Measurements from ENCODE around the gene SULF2.

SULF2 gene

DNA sequence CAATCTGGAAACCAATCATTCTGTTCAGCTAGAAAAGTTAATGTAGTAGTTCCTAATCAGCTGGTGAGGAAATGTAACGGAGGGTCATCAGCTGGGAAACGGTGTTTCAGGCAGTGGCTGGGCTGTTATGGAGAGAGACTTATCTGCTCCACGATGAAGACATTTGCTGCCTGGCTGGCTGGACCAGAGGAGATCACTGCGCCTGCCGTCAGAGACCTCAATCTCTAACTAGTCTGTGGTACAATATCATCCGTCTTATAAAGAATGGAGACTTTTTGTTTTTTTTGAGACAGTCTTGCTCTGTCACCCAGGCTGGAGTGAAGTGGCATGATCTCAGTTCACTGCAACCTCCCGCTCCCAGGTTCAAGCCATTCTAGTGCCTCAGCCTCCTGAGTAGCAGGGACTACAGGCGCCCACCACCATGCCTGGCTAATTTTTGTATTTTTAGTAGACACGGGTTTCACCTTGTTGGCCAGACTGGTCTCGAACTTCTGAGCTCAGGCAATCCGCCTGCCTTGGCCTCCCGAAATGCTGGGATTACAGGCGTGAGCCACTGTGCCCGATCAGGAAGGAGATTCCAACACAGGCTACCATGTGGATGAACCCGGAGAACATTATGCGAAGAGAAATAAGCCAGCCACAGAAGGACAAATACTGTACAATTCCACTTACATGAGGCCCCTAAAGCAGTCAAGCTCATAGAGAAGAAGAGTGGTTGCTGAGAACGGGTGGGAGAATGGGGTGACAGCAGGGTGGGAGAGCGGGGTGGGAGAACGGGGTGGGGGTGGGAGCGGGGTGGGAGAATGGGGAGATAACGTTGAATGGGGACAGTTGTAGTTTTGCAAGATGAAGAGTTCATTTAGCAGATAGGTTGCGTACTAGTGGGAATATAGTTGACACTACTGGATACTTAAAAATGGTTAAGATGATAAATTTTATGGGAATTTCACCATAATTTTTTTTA lies 115.1 kb downstream of the SULF2 start:
- no peak overlapping the region for H3K9ac ChIP-seq (ENCODE audit: low read depth in 1 of 2, low read length in 2 of 2)
- H3K4me3 ChIP-seq (ENCODE audit: low read depth in 1 of 2, low read length in 2 of 2) = no peak overlapping the region
- H3K4me1 ChIP-seq (ENCODE audit: control insufficient read depth in 1 of 2, insufficient read depth in 2 of 2, low read length in 2 of 2) = no peaks in the 10 kb centered on the region
- no peaks in the 10 kb centered on the region for H3K9me3 ChIP-seq (ENCODE audit: control insufficient read depth in 1 of 2, low read length in 2 of 2)
- H3K36me3 ChIP-seq (ENCODE audit: control insufficient read depth in 1 of 2, insufficient read depth in 2 of 2, low read length in 2 of 2) = peaks cover 5 to 14% of the 10 kb centered on the region in 2 donors
- no peak overlapping the region for H3K27ac ChIP-seq (ENCODE audit: low read depth, low read length)
- no peaks in the 10 kb centered on the region for H3K27me3 ChIP-seq (ENCODE audit: control insufficient read depth in 1 of 2, insufficient read depth in 2 of 2, low read length in 2 of 2)

DNA sequence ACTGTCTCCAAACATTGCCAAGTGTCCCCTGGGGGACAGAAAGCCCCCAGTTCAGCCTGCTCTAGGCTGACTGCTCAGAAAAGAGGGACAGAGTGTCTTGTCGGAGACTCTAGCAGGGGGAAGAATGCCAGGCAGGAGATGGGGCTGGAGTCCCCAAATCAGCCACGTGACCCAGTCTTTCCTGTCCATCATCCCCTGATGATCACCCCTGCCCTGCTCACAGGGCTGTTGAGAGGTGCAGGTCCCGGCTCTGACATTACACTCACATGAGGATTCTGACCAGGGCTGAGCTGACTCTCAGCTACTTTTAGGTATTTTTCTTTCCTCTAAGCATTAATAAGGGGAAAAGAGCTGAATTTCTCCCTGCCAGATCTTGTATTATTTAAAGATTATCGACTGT lies 115.8 kb downstream of the SULF2 start:
- no peak overlapping the region for H3K4me3 ChIP-seq (ENCODE audit: low read depth in 1 of 2, low read length in 2 of 2)
- H3K9me3 ChIP-seq (ENCODE audit: control insufficient read depth in 1 of 2, low read length in 2 of 2) = no peaks in the 10 kb centered on the region

DNA sequence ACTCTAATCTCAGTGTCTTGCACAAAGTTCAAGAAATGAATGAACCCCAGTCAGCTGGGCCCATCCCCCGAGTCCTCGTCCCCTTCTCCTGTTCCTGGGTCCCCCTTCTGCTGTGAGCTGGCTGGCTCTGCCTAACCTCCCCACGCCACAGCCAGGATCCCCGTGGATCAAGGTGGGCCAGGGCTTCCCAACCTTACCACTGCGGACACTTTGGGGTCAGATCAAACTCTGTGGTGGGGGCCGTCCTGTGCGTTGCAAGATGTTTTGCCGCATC lies 116.2 kb downstream of the SULF2 start:
- H3K4me1 ChIP-seq (ENCODE audit: control insufficient read depth in 1 of 2, insufficient read depth in 2 of 2, low read length in 2 of 2) = peaks cover 5% of the 10 kb centered on the region in 2 donors
- H3K36me3 ChIP-seq (ENCODE audit: control insufficient read depth in 1 of 2, insufficient read depth in 2 of 2, low read length in 2 of 2) = peaks cover 5 to 14% of the 10 kb centered on the region in 2 donors
- no peak overlapping the region for H3K9ac ChIP-seq (ENCODE audit: low read depth in 1 of 2, low read length in 2 of 2)
- no peak overlapping the region for H3K4me3 ChIP-seq (ENCODE audit: low read depth in 1 of 2, low read length in 2 of 2)
- no peaks in the 10 kb centered on the region for H3K27me3 ChIP-seq (ENCODE audit: control insufficient read depth in 1 of 2, insufficient read depth in 2 of 2, low read length in 2 of 2)
- H3K27ac ChIP-seq (ENCODE audit: low read depth, low read length) = no peak overlapping the region
- H3K9me3 ChIP-seq (ENCODE audit: control insufficient read depth in 1 of 2, low read length in 2 of 2) = no peaks in the 10 kb centered on the region

More for the DNA sequence above, 115.8 kb downstream of the SULF2 start:
- Histone ChIP-seq H3K9ac (ENCODE audit: low read depth in 1 of 2, low read length in 2 of 2) (no peak overlapping the region), H3K36me3 (ENCODE audit: control insufficient read depth in 1 of 2, insufficient read depth in 2 of 2, low read length in 2 of 2) (peaks cover 5 to 14% of the 10 kb centered on the region in 2 donors), H3K27me3 (ENCODE audit: control insufficient read depth in 1 of 2, insufficient read depth in 2 of 2, low read length in 2 of 2) (no peaks in the 10 kb centered on the region), H3K4me1 (ENCODE audit: control insufficient read depth in 1 of 2, insufficient read depth in 2 of 2, low read length in 2 of 2) (peaks cover under 1% of the 10 kb centered on the region in 2 donors), H3K27ac (ENCODE audit: low read depth, low read length) (no peak overlapping the region)

DNA sequence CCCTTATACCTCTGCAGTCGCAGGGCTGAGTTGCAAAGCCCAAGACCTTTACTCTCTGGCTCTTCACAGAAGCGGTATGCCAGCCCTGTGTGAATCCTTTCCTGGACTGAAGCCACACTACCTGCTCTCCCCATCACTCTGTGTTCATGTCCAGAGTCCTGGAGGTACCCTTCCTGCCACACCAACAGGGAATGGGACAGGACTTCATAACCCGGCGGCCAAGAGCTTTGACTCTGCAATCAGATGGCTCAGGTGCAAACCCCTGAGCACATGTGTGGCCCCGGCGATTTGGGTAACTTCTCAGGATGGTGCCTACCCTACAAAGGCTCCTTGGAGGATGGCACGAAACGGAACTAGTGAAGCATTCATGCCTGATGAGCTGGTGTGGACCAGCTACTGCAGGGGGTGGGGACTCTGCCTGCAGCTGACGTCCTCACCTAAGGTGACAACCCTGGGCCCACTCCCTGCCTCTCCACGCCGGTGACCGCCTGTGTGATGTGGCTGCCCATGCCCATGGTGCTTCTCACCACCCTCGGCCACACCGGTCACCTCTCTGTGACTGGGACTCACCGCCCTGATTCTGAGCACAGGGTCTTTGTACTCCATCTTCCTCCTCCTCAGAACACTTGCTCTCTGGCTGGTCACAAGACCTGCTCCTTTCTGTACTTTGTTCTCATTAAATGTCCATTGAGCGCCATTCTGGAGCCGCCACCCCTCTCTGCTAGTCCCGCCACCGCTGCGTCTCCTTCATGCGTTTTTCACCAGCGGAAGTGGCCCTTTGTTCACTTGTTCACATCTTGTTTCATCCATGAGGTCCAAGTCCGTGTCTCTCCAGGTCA lies 116.7 kb downstream of the SULF2 start:
- peaks cover 5 to 14% of the 10 kb centered on the region in 2 donors for H3K36me3 ChIP-seq (ENCODE audit: control insufficient read depth in 1 of 2, insufficient read depth in 2 of 2, low read length in 2 of 2)
- no peak overlapping the region for H3K27ac ChIP-seq (ENCODE audit: low read depth, low read length)

DNA sequence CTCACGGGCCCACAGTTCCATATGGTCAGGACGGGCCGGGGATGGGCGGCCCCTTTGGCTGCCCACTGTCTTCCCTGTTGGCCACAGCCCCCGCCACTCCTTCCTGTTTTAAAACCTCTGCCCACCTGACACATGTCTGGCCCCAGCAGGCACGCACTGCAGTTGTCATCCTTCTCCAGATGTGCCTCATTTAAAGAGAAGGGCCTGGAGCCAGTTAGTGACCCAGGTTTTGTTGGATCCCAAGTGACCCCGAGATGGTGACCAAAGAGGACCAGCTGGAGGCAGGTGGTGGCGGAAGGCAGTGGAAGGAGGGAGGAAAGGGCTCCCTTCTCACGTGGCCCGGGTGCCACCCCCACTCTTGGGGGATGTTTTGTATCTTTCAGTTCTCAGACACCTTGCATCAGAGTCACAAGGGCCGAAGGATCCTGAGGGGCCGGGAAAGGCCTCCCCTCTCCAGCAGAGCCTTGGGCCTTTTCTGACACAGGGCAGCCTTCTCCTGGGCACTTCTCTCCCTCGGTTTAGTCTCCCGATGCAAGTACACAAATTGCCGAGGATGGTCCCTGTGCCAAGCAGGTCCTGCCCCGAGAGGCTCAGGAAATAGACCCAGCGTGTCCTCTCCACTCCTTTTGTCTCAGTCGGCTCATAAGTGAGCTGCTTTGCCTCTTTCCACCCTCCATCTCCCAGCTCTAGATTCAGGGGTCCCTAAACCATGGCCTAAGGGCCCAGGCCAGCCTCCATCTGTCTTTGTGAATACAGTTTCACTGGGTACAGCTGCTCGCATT lies 117.6 kb downstream of the SULF2 start:
- H3K27ac ChIP-seq (ENCODE audit: low read depth, low read length) = no peak overlapping the region
- no peaks in the 10 kb centered on the region for H3K9me3 ChIP-seq (ENCODE audit: control insufficient read depth in 1 of 2, low read length in 2 of 2)
- peaks cover 1 to 19% of the 10 kb centered on the region in 2 donors for H3K36me3 ChIP-seq (ENCODE audit: control insufficient read depth in 1 of 2, insufficient read depth in 2 of 2, low read length in 2 of 2)
- H3K4me1 ChIP-seq (ENCODE audit: control insufficient read depth in 1 of 2, insufficient read depth in 2 of 2, low read length in 2 of 2) = peaks cover 7 to 8% of the 10 kb centered on the region in 2 donors
- no peaks in the 10 kb centered on the region for H3K27me3 ChIP-seq (ENCODE audit: control insufficient read depth in 1 of 2, insufficient read depth in 2 of 2, low read length in 2 of 2)
- no peak overlapping the region for H3K4me3 ChIP-seq (ENCODE audit: low read depth in 1 of 2, low read length in 2 of 2)
- no peak overlapping the region for H3K9ac ChIP-seq (ENCODE audit: low read depth in 1 of 2, low read length in 2 of 2)

More for the DNA sequence above, 116.7 kb downstream of the SULF2 start:
- Histone ChIP-seq H3K4me3 (ENCODE audit: low read depth in 1 of 2, low read length in 2 of 2) (no peak overlapping the region), H3K27me3 (ENCODE audit: control insufficient read depth in 1 of 2, insufficient read depth in 2 of 2, low read length in 2 of 2) (no peaks in the 10 kb centered on the region), H3K9ac (ENCODE audit: low read depth in 1 of 2, low read length in 2 of 2) (no peak overlapping the region), H3K4me1 (ENCODE audit: control insufficient read depth in 1 of 2, insufficient read depth in 2 of 2, low read length in 2 of 2) (peaks cover 7 to 8% of the 10 kb centered on the region in 2 donors), H3K9me3 (ENCODE audit: control insufficient read depth in 1 of 2, low read length in 2 of 2) (no peaks in the 10 kb centered on the region)

DNA sequence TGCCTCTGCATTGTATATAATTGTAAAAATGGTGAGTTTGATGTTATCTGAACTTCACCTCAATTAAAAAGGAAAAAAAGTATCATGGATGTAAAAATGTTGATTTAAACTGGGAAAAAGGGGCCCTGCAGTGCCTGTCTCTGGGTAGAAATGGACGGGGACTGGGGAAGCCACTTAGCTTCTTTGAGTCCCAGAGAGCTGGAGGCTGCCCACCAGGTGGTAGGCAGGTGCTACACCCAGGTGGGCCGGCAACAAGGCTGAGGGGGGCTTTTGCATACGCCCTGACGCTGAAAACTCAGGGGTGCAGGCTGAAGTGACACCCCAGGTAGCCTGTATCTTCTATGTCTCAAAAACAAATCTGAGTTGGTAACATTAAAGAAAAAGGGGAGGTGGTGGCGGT lies 118.2 kb downstream of the SULF2 start:
- H3K36me3 ChIP-seq (ENCODE audit: control insufficient read depth in 1 of 2, insufficient read depth in 2 of 2, low read length in 2 of 2) = peaks cover 5 to 25% of the 10 kb centered on the region in 2 donors
- H3K9ac ChIP-seq (ENCODE audit: low read depth in 1 of 2, low read length in 2 of 2) = no peak overlapping the region
- H3K27ac ChIP-seq (ENCODE audit: low read depth, low read length) = no peak overlapping the region
- no peak overlapping the region for H3K4me3 ChIP-seq (ENCODE audit: low read depth in 1 of 2, low read length in 2 of 2)
- peaks cover 7 to 8% of the 10 kb centered on the region in 2 donors for H3K4me1 ChIP-seq (ENCODE audit: control insufficient read depth in 1 of 2, insufficient read depth in 2 of 2, low read length in 2 of 2)
- H3K27me3 ChIP-seq (ENCODE audit: control insufficient read depth in 1 of 2, insufficient read depth in 2 of 2, low read length in 2 of 2) = no peaks in the 10 kb centered on the region
- no peaks in the 10 kb centered on the region for H3K9me3 ChIP-seq (ENCODE audit: control insufficient read depth in 1 of 2, low read length in 2 of 2)

DNA sequence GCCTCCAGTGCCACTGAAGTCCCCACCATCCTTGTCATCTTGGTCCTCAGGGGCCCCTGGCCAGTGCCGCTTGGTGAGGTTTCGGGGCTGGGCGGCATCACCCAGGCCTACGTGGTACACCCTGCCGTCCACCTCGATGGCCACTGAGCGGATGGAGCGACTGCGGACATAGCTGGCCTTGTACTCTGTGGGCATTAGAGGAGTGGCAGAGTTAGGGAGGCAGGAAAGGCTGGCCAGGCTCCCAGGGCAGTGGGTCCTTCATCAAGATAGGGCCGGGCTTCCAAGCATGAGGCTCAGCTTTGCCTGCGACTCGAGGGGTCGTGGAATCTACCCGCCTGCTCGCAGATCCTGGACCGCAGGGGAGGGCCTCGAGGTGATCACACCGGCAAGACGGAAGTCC lies 119.0 kb downstream of the SULF2 start:
- Histone ChIP-seq H3K27me3 (ENCODE audit: control insufficient read depth in 1 of 2, insufficient read depth in 2 of 2, low read length in 2 of 2) (no peaks in the 10 kb centered on the region), H3K4me1 (ENCODE audit: control insufficient read depth in 1 of 2, insufficient read depth in 2 of 2, low read length in 2 of 2) (peaks cover 7 to 8% of the 10 kb centered on the region in 2 donors), H3K36me3 (ENCODE audit: control insufficient read depth in 1 of 2, insufficient read depth in 2 of 2, low read length in 2 of 2) (peaks cover 12 to 33% of the 10 kb centered on the region in 2 donors), H3K9ac (ENCODE audit: low read depth in 1 of 2, low read length in 2 of 2) (no peak overlapping the region), H3K27ac (ENCODE audit: low read depth, low read length) (no peak overlapping the region), H3K4me3 (ENCODE audit: low read depth in 1 of 2, low read length in 2 of 2) (no peak overlapping the region), H3K9me3 (ENCODE audit: control insufficient read depth in 1 of 2, low read length in 2 of 2) (no peaks in the 10 kb centered on the region)

DNA sequence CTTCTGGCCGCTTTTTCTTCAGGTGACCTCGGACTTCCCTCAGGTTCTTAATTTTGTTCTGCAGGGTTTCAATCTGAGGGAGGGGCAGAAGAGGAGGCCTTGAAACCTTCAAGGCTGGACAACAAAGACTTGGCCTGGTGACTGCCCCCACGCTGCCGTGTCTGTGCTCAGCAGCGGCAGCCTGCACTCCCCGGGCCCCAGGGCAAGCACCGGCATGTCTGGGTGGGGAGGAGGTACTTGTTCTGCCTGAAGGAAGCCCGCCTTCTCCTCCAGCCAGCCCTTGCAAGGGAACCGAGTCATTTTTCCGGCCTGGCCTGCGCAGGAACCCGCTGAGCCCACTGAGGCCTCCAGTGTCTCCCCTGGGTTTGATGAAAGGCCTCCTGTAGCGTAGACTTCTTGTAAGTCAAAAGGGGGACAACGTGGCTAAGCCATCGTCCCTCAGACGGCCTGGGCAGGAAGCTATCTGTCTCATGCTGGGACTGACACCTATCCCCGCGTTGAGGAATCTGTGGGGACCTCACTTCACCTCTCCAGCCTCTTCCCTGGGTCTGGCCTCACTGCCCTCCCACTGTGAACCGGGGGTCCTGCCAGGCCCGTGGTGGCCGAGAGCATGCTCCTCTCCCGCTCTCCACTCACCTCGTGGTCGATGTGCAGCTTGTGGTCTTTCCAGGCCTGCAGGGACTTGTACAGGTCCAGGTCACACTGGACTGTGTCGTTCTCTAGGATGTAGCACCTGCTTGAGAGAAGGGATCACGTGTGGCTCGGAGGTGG lies 119.9 kb downstream of the SULF2 start:
- H3K27ac ChIP-seq (ENCODE audit: low read depth, low read length) = no peak overlapping the region
- no peaks in the 10 kb centered on the region for H3K27me3 ChIP-seq (ENCODE audit: control insufficient read depth in 1 of 2, insufficient read depth in 2 of 2, low read length in 2 of 2)

DNA sequence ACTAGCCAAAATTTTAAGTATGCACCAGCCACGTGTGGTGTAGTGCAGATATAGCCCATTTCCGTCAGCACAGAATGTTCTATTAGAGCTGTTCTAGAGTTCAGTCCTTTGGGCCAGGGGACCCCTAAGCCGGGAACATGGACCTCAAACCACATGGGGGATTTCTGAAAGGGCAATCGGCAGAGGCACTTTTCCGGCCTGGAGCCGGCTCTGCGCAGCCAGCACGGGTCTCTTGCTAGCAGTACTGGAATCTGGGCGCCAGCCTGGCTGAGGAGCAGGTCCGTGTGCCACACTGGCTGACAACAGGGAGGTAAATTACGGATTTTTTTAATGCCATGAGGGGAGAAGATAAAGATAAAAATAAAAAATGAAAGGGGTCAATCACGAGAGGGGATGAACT lies 120.5 kb downstream of the SULF2 start:
- H3K9me3 ChIP-seq (ENCODE audit: control insufficient read depth in 1 of 2, low read length in 2 of 2) = no peaks in the 10 kb centered on the region
- H3K4me1 ChIP-seq (ENCODE audit: control insufficient read depth in 1 of 2, insufficient read depth in 2 of 2, low read length in 2 of 2) = peaks cover 8 to 17% of the 10 kb centered on the region in 2 donors
- no peak overlapping the region for H3K9ac ChIP-seq (ENCODE audit: low read depth in 1 of 2, low read length in 2 of 2)
- peaks cover 15 to 39% of the 10 kb centered on the region in 2 donors for H3K36me3 ChIP-seq (ENCODE audit: control insufficient read depth in 1 of 2, insufficient read depth in 2 of 2, low read length in 2 of 2)
- H3K27ac ChIP-seq (ENCODE audit: low read depth, low read length) = no peak overlapping the region
- no peaks in the 10 kb centered on the region for H3K27me3 ChIP-seq (ENCODE audit: control insufficient read depth in 1 of 2, insufficient read depth in 2 of 2, low read length in 2 of 2)
- no peak overlapping the region for H3K4me3 ChIP-seq (ENCODE audit: low read depth in 1 of 2, low read length in 2 of 2)

More for the DNA sequence above, 119.9 kb downstream of the SULF2 start:
- Histone ChIP-seq H3K36me3 (ENCODE audit: control insufficient read depth in 1 of 2, insufficient read depth in 2 of 2, low read length in 2 of 2) (peaks cover 15 to 38% of the 10 kb centered on the region in 2 donors), H3K4me3 (ENCODE audit: low read depth in 1 of 2, low read length in 2 of 2) (no peak overlapping the region), H3K9me3 (ENCODE audit: control insufficient read depth in 1 of 2, low read length in 2 of 2) (no peaks in the 10 kb centered on the region), H3K9ac (ENCODE audit: low read depth in 1 of 2, low read length in 2 of 2) (no peak overlapping the region), H3K4me1 (ENCODE audit: control insufficient read depth in 1 of 2, insufficient read depth in 2 of 2, low read length in 2 of 2) (peaks cover 8 to 10% of the 10 kb centered on the region in 2 donors)
